Pancreas (tissue), 10 donors: ENCODE data around the gene MYO15A. TPM values are rescaled to one million over a fixed set of nuclear protein-coding genes. Genes with fewer than 3 reads are reported as not detected.

Experiments used
- ATAC-seq, 4 donors: fragments of 200-7000 bp; cut with Tn5 transposase; one replicate each; pipeline versions ENCODE4 v1.8.0 to v1.9.1; 2020; ENCODE audit warnings: mild to moderate bottlenecking in 4 of 4, moderate library complexity in 4 of 4
- DNase-seq, 6 donors: peaks; one replicate each; pipeline ENCODE4 v3.0.0-alpha.2; 2020
- FAIRE-seq: peaks from 2 replicates; lab custom pipeline; 2012; peaks lifted over from hg19 to GRCh38; lab: Jason Lieb, UNC
- H3K27ac ChIP-seq, 4 donors: fragments of 200-600 bp; sonication (generic); 1 replicate in 3 of 4; 2 replicates in 1 of 4; pipeline versions ENCODE4 v1.5.0 to v1.8.0; 2020
- H3K27me3 ChIP-seq, 4 donors: fragments of 200-600 bp; one replicate each; pipeline ENCODE4 v1.8.0; 2021
- H3K36me3 ChIP-seq, 3 donors: fragments of 200-600 bp; sonication (generic) in 1 of 3; one replicate each; pipeline versions ENCODE4 v1.5.0 to v1.8.0; 2020 to 2021
- H3K4me1 ChIP-seq, 3 donors: fragments of 200-600 bp; one replicate each; pipeline ENCODE4 v1.8.0; 2021
- H3K4me3 ChIP-seq, 4 donors: fragments of 200-600 bp; sonication (generic) in 2 of 4; one replicate each; pipeline versions ENCODE4 v1.5.0 to v1.8.0; 2020 to 2021
- H3K9me3 ChIP-seq, 4 donors: fragments of 200-600 bp; one replicate each; pipeline ENCODE4 v1.8.0; 2021
- CTCF ChIP-seq, 4 donors: fragments of 200-600 bp; sonication (generic) in 3 of 4; IDR thresholded peaks; one replicate each; pipeline versions ENCODE4 v1.5.0 to v1.8.0; 2021; ENCODE audit warnings: antibody characterized with exemption in 4 of 4
- WGBS, 2 donors: extraction: QIAGEN DNeasy Blood & Tissue Kit; methylation state at CpG; one replicate each; pipeline ENCODE4 v1.1.7; 2013; 5-methylcytosine and 5-hydroxymethylcytosine counted together
- intact Hi-C, 3 donors: fragments of 100-400 bp; cut with DNase I; formaldehyde crosslinking; loops; one replicate each; pipeline versions ENCODE4 v1.11.1 to v1.14.2; 2022
- polyA plus RNA-seq, 2 donors: library from polyadenylated mRNA; stranded (reverse); fragments of 200-250 nt; gene quantifications; one replicate each; pipeline ENCODE4 v1.2.3, GENCODE V29; 2013
- total RNA-seq, 6 donors: library from RNA; stranded (reverse); fragmentation: NEBNext Ultra II Directional in 4 of 6; extraction: Animal tissue kit (Norgen Biotek cat#: 25700) in 4 of 6; gene quantifications; one replicate each; pipeline versions ENCODE4 v1.2.1 to v1.2.4, GENCODE V29; 2021 to 2023
- donor health status: healthy with polysubstance abuse.
- donor health status: DM: no; HTN: no; CAD: no; lungs with moderate emphysema.
- donor health status: DM: no; HTN: no; CAD: no.
- donor health status: control.
- donor health status: control.
- donor health status: Bipolar disorder and iron deficiency.
- donor health status: DM: yes; HTN: yes; CAD: no.
- donor health status: DM: no; HTN: no; CAD: no.
- donor health status: DM: no; HTN: no; CAD: no.
- donor health status: DM: yes; HTN: yes; CAD: no.

The MYO15A gene
- total and polyA plus RNA-seq, 8 donors: 0.13 to 4.9 (median 0.87) TPM

GRCh38 chr17:18224053-18224386, 115.5 kb downstream of the MYO15A start:
- no peaks in the 10 kb centered on the region for H3K4me1 ChIP-seq
- FAIRE-seq: no peak
- WGBS, 2 donors: 91 to 92% methylated on average over 4 of the region's 4 CpGs
- no peak for ATAC-seq
- H3K27me3 ChIP-seq: no peaks in the 10 kb centered on the region
- no peak for DNase-seq
- no peak overlapping the region for H3K27ac ChIP-seq
- intact Hi-C loops: no loop called here
- no peak overlapping the region for H3K4me3 ChIP-seq
- no peak for TF ChIP-seq CTCF (IDR thresholded peaks at IDR 0.05)
- no peaks in the 10 kb centered on the region for H3K9me3 ChIP-seq
- H3K36me3 ChIP-seq: no peaks in the 10 kb centered on the region

- ATAC-seq (peak in 1 of 4 donors; percentile 1), FAIRE-seq (no peak), DNase-seq (no peak)
- no peaks in the 10 kb centered on the region for H3K36me3 ChIP-seq
- no peak for TF ChIP-seq CTCF (IDR thresholded peaks at IDR 0.05)
- H3K9me3 ChIP-seq: no peaks in the 10 kb centered on the region
- H3K27me3 ChIP-seq: no peaks in the 10 kb centered on the region
- H3K27ac ChIP-seq: peak overlapping the region in 1 of 4 donors; percentile 11
- WGBS, 2 donors: 56 to 59% methylated on average over 23 of the region's 23 CpGs
- intact Hi-C loops: no loop called here
- no peaks in the 10 kb centered on the region for H3K4me1 ChIP-seq
- peak overlapping the region in 2 of 4 donors; percentile 51 to 57 for H3K4me3 ChIP-seq
Observed at GRCh38 chr17:18224387-18225120, 116.0 kb downstream of the MYO15A start.

- H3K9me3 ChIP-seq: no peaks in the 10 kb centered on the region
- TF ChIP-seq CTCF (IDR thresholded peaks at IDR 0.05): no peak
- H3K4me3 ChIP-seq: peak within 1 kb of the TSS; percentile 35 to 57 (median 46)
- intact Hi-C loops: no loop called here
- H3K4me1 ChIP-seq: no peaks in the 10 kb centered on the region
- H3K36me3 ChIP-seq: no peaks in the 10 kb centered on the region
- FAIRE-seq (no peak), DNase-seq (peak; percentile 94 to 99 (median 96)), ATAC-seq (peak; percentile 99)
- WGBS, 2 donors: 1% methylated on average over 50 to 60 of the region's 60 CpGs
- H3K27me3 ChIP-seq: no peaks in the 10 kb centered on the region
- H3K27ac ChIP-seq: peak within 1 kb of the TSS in 1 of 4 donors; percentile 11
Observed at GRCh38 chr17:18225121-18225641, 116.6 kb downstream of the MYO15A start, which contains the start of gene LLGL1. Gene LLGL1, plus strand, starts transcription at chr17:18225635. Its CDS starts 48 bp downstream, at chr17:18225683.

GRCh38 chr17:18225642-18226283, 117.2 kb downstream of the MYO15A start:
- Histone ChIP-seq H3K27ac (no peak overlapping the region), H3K4me3 (peak overlapping the region; percentile 35 to 57 (median 46)), H3K27me3 (no peaks in the 10 kb centered on the region), H3K36me3 (no peaks in the 10 kb centered on the region), H3K4me1 (no peaks in the 10 kb centered on the region), H3K9me3 (no peaks in the 10 kb centered on the region)
- intact Hi-C loops: no loop called here
- FAIRE-seq: no peak
- TF ChIP-seq CTCF (IDR thresholded peaks at IDR 0.05): no peak
- no peak for DNase-seq
- ATAC-seq: peak in 3 of 4 donors; percentile 1 to 10 (median 7)
- 0 to 1% methylated on average over 17 to 57 of the region's 57 CpGs for WGBS, 2 donors
